ENCODE measurements around the gene MFAP3L.
A peak's percentile ranks its signal among the peaks of the same experiment; 100 is the strongest.
"Not testable (repeated sequence)": the region's sequence is repeated elsewhere in the genome, so short reads cannot be mapped to it uniquely, and the experiment has no call there.

Gene MFAP3L
- 1.7 to 8.3 reads per million in 2 donors for total RNA-seq

GRCh38 chr4:170026253-170027021 lies at the start of gene MFAP3L:
Gene MFAP3L (minus strand): TSS chr4:170026395. CDS start chr4:170005877, 20,518 bp downstream.
- DNase-seq = peak; percentile 75

DNA sequence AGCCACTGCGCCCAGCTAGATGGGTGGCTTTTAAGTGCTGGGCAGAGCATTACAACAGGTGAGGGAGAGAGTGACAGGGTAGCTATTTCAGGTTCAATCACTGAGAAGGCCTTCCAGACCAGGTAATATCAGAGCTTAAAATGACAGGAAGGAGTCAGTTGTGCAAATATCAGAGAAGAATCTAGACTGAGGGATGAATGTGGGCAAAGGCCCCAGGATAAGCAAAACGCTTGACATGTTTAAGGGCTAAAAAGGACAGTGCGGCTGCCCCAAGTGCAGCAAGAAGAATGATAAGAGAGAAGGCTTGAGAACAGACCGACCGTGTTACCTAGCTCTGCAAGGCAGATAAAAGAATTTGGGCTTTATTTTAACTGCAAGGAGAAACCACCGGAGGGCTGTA lies 45.0 kb upstream of the MFAP3L start:
- DNase-seq = no peak

DNA sequence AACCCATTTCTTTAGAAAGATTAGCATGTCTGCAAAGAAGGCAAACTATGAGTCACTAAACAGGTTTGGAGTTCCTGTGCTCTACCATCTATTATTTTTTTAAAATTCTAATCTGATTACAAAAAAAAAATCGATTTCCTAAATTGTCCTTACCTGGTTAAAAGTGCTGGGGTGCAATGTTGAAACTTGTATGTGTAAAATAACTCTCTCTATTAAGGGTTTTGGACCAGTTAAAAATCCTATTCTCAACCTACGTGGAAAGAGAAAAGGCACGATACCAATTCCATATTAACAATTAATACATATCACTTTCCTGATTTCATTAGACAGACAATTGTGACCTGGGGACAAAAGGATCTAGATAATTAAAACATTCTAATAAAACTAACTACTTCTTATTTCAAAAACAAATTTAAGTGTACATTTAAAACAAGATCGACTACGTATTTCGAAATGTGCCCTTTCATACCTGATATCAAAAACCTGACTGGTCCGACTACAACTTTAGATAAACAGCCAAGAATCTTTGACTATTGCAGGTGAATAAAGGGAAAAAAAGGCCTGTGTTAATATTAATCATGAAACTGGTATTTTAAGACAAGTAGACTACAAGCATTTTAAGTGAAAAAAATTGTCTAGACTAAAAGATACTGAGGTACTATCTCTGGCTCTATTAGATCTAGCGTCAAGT lies 42.4 kb upstream of the MFAP3L start:
- no peak for DNase-seq

GRCh38 chr4:170059421-170059820 lies 33.2 kb upstream of the MFAP3L start:
- DNase-seq = no peak

- no peak for DNase-seq
Observed at GRCh38 chr4:170058826-170059225, 32.6 kb upstream of the MFAP3L start.

DNA sequence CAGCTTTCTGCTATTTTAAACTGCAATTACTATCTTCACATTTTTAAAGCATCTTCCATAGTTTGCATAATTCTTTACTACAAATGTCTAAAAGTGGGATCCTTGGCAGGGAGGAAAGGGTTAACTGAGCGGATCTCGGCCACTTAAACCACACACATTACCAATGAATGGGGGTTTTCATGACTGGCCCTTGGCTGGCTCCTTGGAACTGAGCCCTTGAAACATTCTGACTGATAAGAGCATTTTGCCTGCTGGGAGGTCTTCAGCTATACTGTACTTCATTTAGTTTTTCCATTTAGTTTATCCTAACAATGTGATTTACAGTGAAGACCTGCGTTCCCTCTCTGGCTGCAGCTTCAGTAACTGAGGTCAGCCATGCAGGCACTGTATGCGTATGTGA lies 31.7 kb upstream of the MFAP3L start:
- no peak for DNase-seq

DNA sequence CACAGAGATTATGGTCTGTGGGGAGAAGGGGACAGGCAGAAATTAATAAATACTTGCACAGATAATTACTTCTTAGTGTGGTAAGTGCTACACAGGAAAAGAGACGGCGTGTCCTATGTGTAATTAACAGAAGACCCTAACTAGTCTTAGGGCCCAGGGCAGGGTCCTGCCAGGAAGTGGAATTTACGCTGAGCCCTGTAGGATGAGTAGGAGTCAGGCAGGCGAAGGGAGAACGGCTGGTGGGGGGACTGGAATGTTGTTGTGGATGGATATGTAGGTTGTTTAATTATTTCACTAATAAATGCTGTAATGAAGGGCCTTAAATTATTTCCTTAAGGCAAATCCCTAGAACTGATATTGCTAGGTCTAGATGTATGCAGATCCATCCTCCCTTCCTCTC lies 26.7 kb upstream of the MFAP3L start:
- no peak for DNase-seq

DNA sequence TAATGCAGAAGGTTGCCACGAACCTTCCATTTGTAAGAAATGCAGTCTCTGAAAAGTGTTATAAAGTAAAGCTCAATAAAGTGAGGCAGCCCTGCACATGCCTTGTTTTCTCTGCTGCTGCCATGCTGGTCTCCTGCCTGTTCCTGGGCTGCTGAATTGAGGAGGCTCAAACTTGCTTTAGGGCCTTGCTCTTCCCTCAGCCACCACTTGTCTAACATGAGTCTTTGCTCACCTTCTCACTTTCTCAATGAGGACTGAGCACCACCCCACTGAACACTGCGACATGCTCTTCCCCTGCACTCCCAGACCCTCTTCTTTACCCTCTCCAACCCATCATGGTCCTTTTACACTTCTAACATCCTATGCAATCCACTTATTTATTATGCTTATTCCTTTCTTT lies 25.2 kb upstream of the MFAP3L start:
- DNase-seq = no peak

GRCh38 chr4:170049766-170050165 lies 23.6 kb upstream of the MFAP3L start:
- DNase-seq = no peak

- DNase-seq = peak; percentile 50
Observed at GRCh38 chr4:170047771-170048354, 21.7 kb upstream of the MFAP3L start.

DNA sequence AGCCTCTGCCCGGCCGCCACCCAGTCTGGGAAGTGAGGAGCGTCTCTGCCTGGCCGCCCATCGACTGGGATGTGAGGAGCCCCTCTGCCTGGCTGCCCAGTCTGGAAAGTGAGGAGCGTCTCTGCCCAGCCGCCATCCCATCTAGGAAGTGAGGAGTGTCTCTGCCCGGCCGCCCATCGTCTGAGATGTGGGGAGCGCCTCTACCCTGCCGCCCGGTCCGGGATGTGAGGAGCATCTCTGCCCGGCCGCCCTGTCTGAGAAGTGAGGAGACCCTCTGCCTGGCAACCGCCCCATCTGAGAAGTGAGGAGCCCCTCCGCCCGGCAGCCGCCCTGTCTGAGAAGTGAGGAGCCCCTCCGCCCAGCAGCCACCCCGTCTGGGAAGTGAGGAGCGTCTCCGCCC lies 20.0 kb upstream of the MFAP3L start:
- not testable (repeated sequence) for DNase-seq

DNA sequence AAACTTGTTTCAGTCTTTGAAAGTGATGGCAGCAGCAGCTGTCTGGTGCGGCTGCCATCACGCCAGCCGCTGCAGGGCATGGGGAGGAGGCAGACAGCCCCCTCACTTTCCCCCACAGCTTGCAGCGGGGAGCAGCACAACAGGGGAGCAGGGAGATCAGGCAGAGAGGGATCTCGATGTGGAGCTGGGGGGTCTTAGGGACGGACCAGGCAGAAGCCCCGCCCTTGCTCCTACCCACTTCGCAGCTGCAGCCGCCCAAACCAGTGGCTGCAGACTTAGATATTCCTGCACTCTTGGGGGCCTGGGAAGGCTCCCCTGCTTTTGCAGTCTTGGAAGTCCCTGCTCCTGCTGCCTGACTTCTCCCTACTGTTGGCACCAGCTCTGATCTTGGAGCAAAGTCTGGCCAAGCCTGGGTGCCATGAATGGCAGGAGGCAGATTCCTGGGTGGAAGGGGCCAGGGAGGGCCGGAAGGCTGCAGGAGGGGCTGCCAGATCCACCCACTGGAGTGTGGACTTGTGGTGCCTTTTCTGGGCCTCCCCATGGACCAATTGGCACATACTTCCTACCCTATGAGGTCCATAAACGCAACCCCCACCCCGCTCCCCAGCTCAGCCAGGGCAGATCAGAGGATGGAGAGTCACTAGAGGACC lies 14.0 kb upstream of the MFAP3L start:
- DNase-seq = no peak

GRCh38 chr4:170038769-170039168 lies 12.6 kb upstream of the MFAP3L start:
- no peak for DNase-seq

DNA sequence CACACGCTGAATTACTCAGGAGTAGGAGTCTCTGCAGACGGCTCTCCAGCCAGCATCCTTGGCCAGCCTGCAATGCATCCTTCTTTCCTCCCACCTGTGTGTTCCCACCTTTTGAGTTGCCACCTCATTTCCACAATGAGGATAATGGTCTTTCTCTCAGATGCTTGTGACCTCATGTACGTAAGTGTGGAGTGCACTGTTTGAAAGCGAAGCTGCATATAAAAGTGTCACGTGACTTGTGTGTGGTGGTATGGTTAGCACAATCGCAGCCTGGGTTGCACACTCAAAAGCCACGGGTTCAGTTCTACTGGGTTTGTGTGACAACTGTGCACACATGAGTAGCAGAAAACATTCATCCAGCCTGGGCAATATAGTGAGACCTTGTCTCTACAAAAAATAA lies 12.0 kb upstream of the MFAP3L start:
- DNase-seq = no peak

DNA sequence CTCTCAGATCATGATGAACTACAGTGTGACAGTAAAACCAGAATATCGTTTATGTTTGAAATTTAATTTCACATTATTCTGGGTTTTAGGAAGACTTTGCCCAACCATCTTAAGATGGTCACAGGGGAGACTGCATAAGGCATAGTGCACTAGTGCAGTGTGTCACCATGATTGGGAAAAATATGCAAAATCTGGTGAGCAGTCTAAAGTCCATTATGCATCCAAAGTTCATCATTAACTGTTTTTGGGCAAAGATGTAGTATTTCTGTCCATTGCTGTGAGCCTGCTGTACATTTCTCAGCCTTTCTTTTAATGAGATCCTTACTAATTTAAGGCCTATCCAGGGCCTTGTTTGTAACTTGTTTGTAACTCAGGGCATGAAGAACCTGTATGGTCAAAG lies 11.3 kb upstream of the MFAP3L start:
- DNase-seq = no peak

DNA sequence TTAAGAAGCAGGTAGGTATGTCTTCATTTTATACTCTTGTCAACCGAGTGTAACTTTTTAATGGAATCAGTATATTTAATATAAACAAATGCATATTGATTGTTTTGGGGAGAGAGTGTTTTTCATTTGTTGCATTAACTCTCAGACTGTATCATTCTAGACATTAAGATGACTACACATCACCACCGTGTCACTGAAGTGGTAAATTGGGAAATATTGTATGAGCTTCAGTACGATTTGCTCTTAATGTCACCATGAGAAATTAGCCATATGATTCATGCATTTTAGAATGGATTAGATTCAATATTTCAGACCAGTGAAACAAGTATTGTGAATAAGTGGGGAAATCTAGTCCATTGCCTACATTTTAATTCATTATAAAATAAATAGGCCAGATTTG lies 9.7 kb upstream of the MFAP3L start:
- no peak for DNase-seq

DNA sequence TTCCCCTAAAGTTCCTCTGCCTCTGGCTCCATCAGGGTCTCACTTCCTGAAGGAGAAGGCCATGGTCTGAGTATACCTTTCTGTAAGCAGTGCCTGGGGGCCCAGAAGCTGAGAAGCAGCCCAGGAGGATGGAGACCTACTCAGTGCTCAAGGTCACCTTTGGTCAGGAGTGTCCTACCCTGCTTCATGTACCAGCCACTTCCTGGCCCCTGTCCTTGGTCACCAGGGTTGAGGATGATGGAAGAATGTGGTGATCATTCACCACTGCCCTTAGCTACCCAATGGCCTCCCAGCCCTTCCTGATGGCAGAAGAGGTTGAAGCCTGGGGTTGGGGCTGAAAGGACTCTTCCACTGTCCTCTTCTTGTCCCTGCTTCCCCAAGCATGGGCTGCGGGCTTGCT lies 9.0 kb upstream of the MFAP3L start:
- no peak for DNase-seq

GRCh38 chr4:170033999-170034398 lies 7.8 kb upstream of the MFAP3L start:
- DNase-seq = no peak

DNA sequence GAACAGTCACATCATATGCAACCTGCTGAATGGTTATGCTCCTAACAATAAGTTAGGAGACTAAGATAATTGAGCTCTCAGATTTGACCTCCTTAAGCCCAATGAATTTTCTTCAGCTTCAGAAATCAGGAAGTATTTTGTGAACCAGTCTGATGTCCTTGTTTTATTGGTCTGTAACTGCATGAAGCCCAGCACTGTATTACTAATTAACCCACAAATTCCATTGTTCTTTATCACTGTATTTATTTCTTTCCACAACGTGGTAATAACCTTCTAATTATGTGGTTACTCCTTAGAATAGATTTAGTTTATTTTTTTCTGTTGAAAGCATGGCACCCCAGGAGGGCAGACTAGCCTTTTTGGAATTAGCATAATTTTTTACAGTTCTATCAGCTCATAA lies 3.9 kb upstream of the MFAP3L start:
- no peak for DNase-seq

DNA sequence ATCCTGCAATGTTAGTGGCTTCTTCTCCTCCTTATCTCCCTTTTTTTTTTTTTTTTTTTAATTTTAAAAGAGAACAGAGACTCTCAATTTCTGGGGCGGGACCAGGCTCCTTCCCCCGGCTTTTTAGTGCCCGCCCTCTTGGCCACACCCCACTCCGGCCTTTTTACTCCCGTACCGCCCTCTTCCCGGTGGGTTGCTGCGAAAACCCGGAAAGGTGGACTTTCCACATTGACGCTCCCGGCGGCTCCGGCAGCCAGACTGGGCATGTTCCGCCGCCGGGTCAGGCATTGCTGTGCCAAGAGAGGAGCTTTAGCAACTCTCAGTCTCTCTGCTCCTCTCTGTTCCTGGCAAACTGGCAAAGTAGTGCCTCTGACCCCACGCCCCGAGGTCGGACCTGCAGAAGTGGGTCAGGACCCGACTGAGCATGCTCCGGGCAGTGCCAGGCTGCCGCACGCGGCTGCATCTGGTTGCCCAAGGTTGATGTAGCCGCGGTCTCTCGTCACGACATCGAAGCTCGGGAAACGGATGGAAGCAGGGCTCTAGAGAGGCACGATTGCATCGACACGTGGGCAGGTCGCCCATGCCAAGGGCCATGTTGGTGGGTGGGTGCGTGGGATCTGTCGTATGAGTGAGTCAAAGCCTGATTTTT lies 1.1 kb upstream of the MFAP3L start:
- peak; percentile 92 for DNase-seq

- DNase-seq = peak; percentile 6
Observed at GRCh38 chr4:170025523-170026252, 507 bp downstream of the MFAP3L start.

GRCh38 chr4:170022211-170022610 lies 4.0 kb downstream of the MFAP3L start:
- no peak for DNase-seq
